ENCODE measurements around the gene CACNA2D2. TPM values are rescaled to one million over a fixed set of nuclear protein-coding genes. Genes with fewer than 3 reads are reported as not detected.

CACNA2D2 gene
- total RNA-seq, 1 experiment from 2014 or later = 22.0 TPM

DNA sequence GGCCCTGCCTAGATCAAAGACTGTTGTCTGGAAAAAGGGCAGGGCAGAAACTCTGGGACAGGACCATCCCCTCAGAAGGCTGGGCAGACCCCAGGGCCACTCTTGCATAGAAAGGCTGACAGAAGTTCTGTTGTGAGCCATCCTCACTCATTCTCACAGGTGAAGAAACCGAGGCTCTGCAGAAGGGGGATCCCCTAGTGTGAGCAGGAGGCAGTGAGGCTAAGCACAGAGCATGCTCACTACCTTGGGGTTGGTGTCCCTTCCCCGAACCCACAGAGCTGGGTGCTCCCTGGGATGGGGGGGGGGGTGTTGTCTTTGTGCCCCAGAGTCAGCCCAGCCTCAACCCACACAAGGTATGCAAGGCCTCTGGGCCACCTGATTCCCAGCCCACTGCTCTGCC is 93.2 kb downstream of the CACNA2D2 start:
- Mint-ChIP-seq H3K4me3 (no peak overlapping the region), H3K27me3 (ENCODE audit: low read depth) (no peaks in the 10 kb centered on the region; the same call in 1 of the 2 replicates), H3K4me1 (peaks cover 6% of the 10 kb centered on the region), H3K36me3 (no peaks in the 10 kb centered on the region), H3K9me3 (no peaks in the 10 kb centered on the region), H3K27ac (no peak overlapping the region)
- ATAC-seq = no peak
- TF ChIP-seq ZBTB21 (CRISPR knock-in tag; IDR thresholded peaks at IDR 0.05; ENCODE audit: borderline replicate concordance) = no peak
- ChIA-PET POLR2A (no interaction called here), CTCF (interaction anchor here (0.6 to 1.2 kb wide), 2 partner anchors 115 to 132 kb away, joined by 3 read pairs; no protein-coding TSS in a partner anchor)
- no peak for DNase-seq (ENCODE audit: low spot score)

DNA sequence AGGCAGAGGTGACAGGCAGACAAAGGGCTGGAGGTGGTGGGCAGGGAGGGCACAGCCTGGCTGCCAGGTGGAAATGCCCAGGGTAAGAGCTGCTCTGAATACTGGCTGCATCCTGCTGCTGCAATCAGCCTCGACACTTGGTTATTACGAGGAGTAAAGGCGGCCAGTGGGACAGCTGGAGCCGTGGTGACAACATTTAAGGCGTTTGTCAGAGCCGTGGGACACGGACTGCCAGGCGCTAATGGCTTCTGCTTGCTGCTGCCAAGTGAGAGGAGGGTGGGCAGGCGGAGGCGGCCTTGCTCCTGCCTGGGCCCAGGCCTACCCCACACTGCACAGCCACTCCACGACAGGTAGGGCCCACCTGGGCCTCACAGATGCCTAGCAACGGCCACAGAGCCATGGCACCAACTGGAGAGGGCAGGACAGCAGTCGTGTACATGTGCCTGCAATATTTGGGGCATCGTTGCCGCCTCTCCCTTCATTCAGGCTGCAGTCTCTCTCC is 94.9 kb downstream of the CACNA2D2 start:
- Mint-ChIP-seq H3K4me1 (peaks cover 6% of the 10 kb centered on the region), H3K27ac (no peak overlapping the region), H3K4me3 (no peak overlapping the region), H3K27me3 (ENCODE audit: low read depth) (peaks cover 3% of the 10 kb centered on the region), H3K36me3 (no peaks in the 10 kb centered on the region), H3K9me3 (no peaks in the 10 kb centered on the region)
- DNase-seq (ENCODE audit: low spot score) (no peak), ATAC-seq (no peak)
- POLR2A ChIA-PET = no interaction called here
- no peak for TF ChIP-seq EMX1 (CRISPR knock-in tag; IDR thresholded peaks at IDR 0.05)
- no peak for TF ChIP-seq ZNF532 (CRISPR knock-in tag; IDR thresholded peaks at IDR 0.05; ENCODE audit: borderline replicate concordance)
- TF ChIP-seq, protein P1, sequence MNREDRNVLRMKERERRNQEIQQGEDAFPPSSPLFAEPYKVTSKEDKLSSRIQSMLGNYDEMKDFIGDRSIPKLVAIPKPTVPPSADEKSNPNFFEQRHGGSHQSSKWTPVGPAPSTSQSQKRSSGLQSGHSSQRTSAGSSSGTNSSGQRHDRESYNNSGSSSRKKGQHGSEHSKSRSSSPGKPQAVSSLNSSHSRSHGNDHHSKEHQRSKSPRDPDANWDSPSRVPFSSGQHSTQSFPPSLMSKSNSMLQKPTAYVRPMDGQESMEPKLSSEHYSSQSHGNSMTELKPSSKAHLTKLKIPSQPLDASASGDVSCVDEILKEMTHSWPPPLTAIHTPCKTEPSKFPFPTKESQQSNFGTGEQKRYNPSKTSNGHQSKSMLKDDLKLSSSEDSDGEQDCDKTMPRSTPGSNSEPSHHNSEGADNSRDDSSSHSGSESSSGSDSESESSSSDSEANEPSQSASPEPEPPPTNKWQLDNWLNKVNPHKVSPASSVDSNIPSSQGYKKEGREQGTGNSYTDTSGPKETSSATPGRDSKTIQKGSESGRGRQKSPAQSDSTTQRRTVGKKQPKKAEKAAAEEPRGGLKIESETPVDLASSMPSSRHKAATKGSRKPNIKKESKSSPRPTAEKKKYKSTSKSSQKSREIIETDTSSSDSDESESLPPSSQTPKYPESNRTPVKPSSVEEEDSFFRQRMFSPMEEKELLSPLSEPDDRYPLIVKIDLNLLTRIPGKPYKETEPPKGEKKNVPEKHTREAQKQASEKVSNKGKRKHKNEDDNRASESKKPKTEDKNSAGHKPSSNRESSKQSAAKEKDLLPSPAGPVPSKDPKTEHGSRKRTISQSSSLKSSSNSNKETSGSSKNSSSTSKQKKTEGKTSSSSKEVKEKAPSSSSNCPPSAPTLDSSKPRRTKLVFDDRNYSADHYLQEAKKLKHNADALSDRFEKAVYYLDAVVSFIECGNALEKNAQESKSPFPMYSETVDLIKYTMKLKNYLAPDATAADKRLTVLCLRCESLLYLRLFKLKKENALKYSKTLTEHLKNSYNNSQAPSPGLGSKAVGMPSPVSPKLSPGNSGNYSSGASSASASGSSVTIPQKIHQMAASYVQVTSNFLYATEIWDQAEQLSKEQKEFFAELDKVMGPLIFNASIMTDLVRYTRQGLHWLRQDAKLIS (CRISPR knock-in tag; IDR thresholded peaks at IDR 0.05; ENCODE audit: borderline replicate concordance) = no peak
- TF ChIP-seq CBFB (CRISPR knock-in tag; IDR thresholded peaks at IDR 0.05; ENCODE audit: low read depth) = no peak
- TF ChIP-seq E2F1 (CRISPR knock-in tag; IDR thresholded peaks at IDR 0.05) = no peak
- TF ChIP-seq USF2 (CRISPR knock-in tag; IDR thresholded peaks at IDR 0.05) = no peak
- TF ChIP-seq PRRX2 (CRISPR knock-in tag; IDR thresholded peaks at IDR 0.05) = no peak
- CTCF ChIA-PET = no interaction called here

DNA sequence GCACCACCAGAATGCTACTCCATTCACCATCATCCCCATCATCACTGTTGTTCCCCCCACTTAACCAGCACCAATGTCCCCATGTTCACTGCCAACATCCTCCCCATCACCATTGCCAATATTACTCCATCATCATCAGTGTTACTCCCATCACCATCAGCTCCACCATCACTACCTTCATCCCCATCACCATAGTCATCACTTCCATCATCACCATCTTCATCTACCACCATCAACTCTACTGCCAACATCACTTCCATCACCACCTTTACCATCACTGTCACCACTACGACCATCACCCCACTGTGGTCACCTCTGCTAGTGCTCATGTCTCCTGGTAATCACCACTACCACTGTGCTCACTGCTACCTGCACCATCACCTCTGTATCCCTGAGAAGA is 96.9 kb downstream of the CACNA2D2 start:
- H3K36me3 Mint-ChIP-seq = no peaks in the 10 kb centered on the region
- POLR2A ChIA-PET = no interaction called here

More for the DNA sequence above, 96.9 kb downstream of the CACNA2D2 start:
- Mint-ChIP-seq H3K9me3 (no peaks in the 10 kb centered on the region), H3K27ac (no peak overlapping the region), H3K4me1 (no peaks in the 10 kb centered on the region), H3K4me3 (no peak overlapping the region), H3K27me3 (ENCODE audit: low read depth) (peaks cover 9% of the 10 kb centered on the region)
- ATAC-seq (no peak), DNase-seq (ENCODE audit: low spot score) (no peak)
- no peak for TF ChIP-seq IRF2 (CRISPR knock-in tag; IDR thresholded peaks at IDR 0.05; ENCODE audit: borderline replicate concordance, low read depth)
- TF ChIP-seq FOXJ3 (CRISPR knock-in tag; IDR thresholded peaks at IDR 0.05; ENCODE audit: borderline replicate concordance) = no peak
- TF ChIP-seq TCF7 (CRISPR knock-in tag; IDR thresholded peaks at IDR 0.05; ENCODE audit: low read depth) = no peak
- TF ChIP-seq USF2 (CRISPR knock-in tag; IDR thresholded peaks at IDR 0.05) = no peak
- TF ChIP-seq CBFB (CRISPR knock-in tag; IDR thresholded peaks at IDR 0.05; ENCODE audit: low read depth) = no peak
- TF ChIP-seq NR1H2 (CRISPR knock-in tag; IDR thresholded peaks at IDR 0.05) = no peak
- CTCF ChIA-PET = no interaction called here
